H1 (cell line): Measurements from ENCODE around the gene PLCL2. TPM values are rescaled to one million over a fixed set of nuclear protein-coding genes. Genes with fewer than 3 reads are reported as not detected.

Experiments
- EZH2 ChIP-seq: fragments of 200-600 bp; sonication (generic); IDR thresholded peaks from 2 replicates; pipeline ENCODE4 v1.7.1; 2012; ENCODE audit warnings: low read depth, mild to moderate bottlenecking, moderate library complexity, low read length, inconsistent platforms; ENCODE audit not compliant: severe bottlenecking
- MAFK ChIP-seq: IDR thresholded peaks from 2 replicates; pipeline ENCODE4 v1.6.1; 2012; ENCODE audit warnings: low read depth, mild to moderate bottlenecking, improper control_type of control experiment, low read length
- NANOG ChIP-seq: IDR thresholded peaks from 2 replicates; pipeline ENCODE4 v1.6.1; 2011; ENCODE audit warnings: low read length, low read depth, mild to moderate bottlenecking, inconsistent platforms; ENCODE audit not compliant: insufficient read depth, poor library complexity, severe bottlenecking
- SIN3A ChIP-seq, 2 experiments: IDR thresholded peaks in 1 of 2; conservative IDR thresholded peaks in 1 of 2; 2 replicates each; pipeline ENCODE4 v1.6.1; 2011 to 2012; ENCODE audit warnings: low read length in 2 of 2, improper control_type of control experiment in 1 of 2, low read depth in 1 of 2, mild to moderate bottlenecking in 1 of 2
- SP2 ChIP-seq: IDR thresholded peaks from 2 replicates; pipeline ENCODE4 v1.6.1; 2012; ENCODE audit warnings: mild to moderate bottlenecking, low read length, inconsistent platforms
- polyA plus RNA-seq, 7 experiments: library from polyadenylated mRNA; depleted of rRNA in 3 of 7; stranded (reverse) in 5 of 7; unstranded in 2 of 7; fragments of >200 nt in 5 of 7; fragments of 200-250 nt in 2 of 7; gene quantifications; 1 replicate in 5 of 7; 2 replicates in 1 of 7; 4 replicates in 1 of 7; pipeline versions ENCODE4 v1.2.1 to v1.2.3, GENCODE V29; 2011 to 2013; ENCODE audit warnings: missing spikeins in 2 of 7, mixed read lengths in 2 of 7
- total RNA-seq: library from RNA; stranded (reverse); fragmentation: NEBNext Ultra II Directional; extraction: Animal tissue kit (Norgen Biotek cat#: 25700); gene quantifications from 2 replicates; pipeline ENCODE4 v1.2.1, GENCODE V29; 2021

Gene PLCL2
- total and polyA plus RNA-seq, 2 of the 8 experiments (the other 6 are each of a cell fraction or from before 2014, with no cell fraction given) = 3.5 to 6.8 TPM

GRCh38 chr3:16839271-16840100 is 45.3 kb upstream of the PLCL2 start (continued):
- no peak for TF ChIP-seq SIN3A (conservative IDR thresholded peaks at IDR 0.05 in 1 of 2, IDR thresholded peaks at IDR 0.05 in 1 of 2; ENCODE audit: low read depth in 1 of 2, low read length in 2 of 2)
- TF ChIP-seq EZH2 = no peak
- TF ChIP-seq NANOG = no peak
- no peak for TF ChIP-seq MAFK
- TF ChIP-seq SP2 = no peak
